ENCODE measurements around the gene PITPNC1.

DNA sequence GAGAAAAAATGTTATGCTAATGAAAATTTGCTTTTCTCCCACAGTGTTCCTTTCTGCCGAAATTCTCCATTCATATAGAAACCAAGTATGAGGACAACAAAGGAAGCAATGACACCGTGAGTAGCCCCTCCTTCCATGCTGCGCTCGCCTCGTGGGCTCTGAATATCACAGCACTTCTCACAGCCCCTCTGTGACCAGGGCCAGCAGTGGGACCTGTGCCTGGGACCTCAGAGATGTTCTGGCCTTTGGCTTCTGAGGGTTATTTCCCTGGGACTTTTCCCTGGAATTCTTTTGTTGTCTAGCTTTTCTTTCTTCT, 201.0 kb downstream of the PITPNC1 start:
- TF ChIP-seq, protein P1, sequence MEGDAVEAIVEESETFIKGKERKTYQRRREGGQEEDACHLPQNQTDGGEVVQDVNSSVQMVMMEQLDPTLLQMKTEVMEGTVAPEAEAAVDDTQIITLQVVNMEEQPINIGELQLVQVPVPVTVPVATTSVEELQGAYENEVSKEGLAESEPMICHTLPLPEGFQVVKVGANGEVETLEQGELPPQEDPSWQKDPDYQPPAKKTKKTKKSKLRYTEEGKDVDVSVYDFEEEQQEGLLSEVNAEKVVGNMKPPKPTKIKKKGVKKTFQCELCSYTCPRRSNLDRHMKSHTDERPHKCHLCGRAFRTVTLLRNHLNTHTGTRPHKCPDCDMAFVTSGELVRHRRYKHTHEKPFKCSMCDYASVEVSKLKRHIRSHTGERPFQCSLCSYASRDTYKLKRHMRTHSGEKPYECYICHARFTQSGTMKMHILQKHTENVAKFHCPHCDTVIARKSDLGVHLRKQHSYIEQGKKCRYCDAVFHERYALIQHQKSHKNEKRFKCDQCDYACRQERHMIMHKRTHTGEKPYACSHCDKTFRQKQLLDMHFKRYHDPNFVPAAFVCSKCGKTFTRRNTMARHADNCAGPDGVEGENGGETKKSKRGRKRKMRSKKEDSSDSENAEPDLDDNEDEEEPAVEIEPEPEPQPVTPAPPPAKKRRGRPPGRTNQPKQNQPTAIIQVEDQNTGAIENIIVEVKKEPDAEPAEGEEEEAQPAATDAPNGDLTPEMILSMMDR (conservative IDR thresholded peaks at IDR 0.05 in 1 of 2, IDR thresholded peaks at IDR 0.05 in 1 of 2; ENCODE audit: extremely low read depth in 1 of 2, insufficient read depth in 1 of 2, low read depth in 1 of 2, low read length in 2 of 2) = no peak
- no peak for TF ChIP-seq EZH2 (IDR thresholded peaks at IDR 0.05; ENCODE audit: borderline replicate concordance, low read length)
